ENCODE measurements around the gene DHRS4L2.
"Not testable (repeated sequence)": the region's sequence is repeated elsewhere in the genome, so short reads cannot be mapped to it uniquely, and the experiment has no call there.

DHRS4L2 gene

DNA sequence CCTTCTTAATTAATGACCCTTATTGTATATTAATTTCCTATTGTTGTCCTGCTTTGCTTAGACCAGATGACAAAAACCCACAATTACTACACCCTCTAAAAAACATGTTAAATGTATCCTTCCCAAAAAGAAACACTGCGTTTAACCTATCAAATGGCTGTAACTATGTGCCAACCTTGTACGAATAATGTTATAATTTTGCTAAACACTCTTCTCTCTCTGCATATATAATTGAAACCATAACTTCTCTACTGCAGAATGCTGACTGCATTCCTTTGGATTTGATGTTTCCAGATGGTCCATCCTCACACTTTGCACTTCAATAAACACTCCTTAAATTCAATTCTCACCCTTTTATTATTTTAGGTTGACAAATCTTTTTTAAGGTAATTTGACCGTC, 31.8 kb downstream of the DHRS4L2 start:
- DNase-seq: not testable (repeated sequence)

DNA sequence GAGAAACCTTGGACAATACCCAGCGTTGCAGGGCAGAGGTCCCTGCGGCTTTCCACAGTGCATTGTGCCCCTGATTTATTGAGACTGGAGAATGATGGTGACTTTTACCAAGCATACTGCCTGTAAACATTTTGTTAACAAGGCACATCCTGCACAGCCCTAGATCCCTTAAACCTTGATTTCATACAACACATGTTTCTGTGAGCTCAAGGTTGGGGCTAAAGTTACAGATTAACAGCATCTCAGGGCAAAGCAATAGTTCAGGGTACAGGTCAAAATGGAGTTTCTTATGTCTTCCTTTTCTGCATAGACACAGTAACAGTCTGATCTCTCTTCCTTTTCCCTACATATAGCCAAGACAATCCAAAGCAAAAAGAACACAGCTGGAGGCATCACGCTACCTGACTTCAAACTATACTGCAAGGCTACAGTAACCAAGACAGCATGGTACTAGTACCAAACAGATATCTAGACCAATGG, 36.2 kb downstream of the DHRS4L2 start:
- not testable (repeated sequence) for DNase-seq

DNA sequence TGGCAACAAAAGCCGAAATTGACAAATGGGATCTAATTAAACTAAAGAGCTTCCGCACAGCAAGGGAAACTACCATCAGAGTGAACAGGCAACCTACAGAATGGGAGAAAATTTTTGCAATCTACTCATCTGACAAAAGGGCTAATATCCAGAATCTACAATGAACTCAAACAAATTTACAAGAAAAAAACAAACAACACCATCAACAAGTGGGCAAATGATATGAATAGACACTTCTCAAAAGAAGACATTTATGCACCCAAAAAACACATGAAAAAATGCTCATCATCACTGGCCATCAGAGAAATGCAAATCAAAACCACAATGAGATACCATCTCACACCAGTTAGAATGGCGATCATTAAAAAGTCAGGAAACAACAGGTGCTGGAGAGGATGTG, 41.0 kb downstream of the DHRS4L2 start:
- DNase-seq: not testable (repeated sequence)

DNA sequence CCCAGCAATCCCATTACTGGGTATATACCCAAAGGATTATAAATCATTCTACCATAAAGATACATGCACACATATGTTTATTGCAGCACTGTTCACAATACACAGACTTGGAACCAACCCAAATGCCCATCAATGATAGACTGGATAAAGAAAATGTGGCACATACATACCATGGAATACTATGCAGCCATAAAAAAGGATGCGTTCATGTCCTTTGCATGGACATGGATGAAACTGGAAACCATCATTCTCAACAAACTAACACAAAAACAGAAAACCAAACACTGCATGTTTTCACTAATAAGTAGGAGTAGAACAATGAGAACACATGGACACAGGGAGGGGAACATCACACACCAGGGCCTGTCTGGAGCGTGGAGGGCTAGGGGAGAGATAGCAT, 42.6 kb downstream of the DHRS4L2 start:
- DNase-seq: not testable (repeated sequence)

DNA sequence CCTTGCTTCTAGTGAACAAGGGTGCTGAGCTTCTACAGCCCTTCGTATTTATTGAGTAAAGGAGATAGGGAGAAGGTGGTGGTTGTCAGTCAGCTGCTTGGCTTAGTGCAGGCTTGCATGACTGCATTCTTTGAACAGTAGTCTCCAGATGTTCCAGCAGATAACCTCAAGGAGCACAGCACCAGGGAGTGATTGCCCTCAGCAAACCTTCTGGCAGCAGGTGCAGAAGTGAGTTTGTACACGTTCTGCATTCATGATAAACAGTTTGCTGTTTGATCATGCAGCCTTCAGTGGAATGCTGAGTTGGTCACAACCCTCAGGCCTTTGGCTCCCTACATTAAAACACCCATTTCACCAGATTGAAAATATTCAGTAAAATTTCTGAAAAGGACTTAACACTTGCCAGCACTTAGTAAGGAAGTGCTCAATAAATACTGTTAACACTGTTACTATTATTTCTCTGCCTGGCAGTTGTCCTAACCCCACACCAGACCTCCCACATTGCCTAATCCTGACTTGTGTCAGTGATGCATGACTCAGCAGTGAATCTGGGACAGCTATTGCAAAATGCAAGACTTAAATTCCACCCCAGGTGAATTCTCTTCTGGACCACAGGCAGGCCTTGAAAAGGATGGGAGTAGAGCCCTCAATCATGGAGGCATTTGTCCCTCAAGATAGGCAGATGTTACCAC, 44.1 kb downstream of the DHRS4L2 start:
- DNase-seq: no peak

DNA sequence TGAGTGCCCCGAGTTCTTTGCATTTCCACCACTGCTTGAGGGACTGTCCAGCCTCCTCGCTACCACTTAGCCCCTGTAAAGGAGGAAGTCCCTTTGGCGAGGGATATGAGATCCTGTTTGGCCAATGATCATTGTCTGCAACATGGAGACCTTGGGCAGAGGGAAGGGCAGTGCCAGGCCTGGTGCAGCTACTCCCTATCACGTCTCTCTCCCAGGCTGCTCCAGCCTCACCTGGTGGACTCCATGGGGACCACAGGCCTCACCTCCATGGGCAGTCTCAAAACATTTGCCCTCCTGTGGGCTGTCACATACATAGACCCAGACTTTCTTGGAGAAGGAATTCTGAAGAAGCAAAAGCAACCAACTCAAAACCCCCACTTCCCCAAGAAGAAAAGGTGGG, 47.0 kb downstream of the DHRS4L2 start:
- not testable (repeated sequence) for DNase-seq

DNA sequence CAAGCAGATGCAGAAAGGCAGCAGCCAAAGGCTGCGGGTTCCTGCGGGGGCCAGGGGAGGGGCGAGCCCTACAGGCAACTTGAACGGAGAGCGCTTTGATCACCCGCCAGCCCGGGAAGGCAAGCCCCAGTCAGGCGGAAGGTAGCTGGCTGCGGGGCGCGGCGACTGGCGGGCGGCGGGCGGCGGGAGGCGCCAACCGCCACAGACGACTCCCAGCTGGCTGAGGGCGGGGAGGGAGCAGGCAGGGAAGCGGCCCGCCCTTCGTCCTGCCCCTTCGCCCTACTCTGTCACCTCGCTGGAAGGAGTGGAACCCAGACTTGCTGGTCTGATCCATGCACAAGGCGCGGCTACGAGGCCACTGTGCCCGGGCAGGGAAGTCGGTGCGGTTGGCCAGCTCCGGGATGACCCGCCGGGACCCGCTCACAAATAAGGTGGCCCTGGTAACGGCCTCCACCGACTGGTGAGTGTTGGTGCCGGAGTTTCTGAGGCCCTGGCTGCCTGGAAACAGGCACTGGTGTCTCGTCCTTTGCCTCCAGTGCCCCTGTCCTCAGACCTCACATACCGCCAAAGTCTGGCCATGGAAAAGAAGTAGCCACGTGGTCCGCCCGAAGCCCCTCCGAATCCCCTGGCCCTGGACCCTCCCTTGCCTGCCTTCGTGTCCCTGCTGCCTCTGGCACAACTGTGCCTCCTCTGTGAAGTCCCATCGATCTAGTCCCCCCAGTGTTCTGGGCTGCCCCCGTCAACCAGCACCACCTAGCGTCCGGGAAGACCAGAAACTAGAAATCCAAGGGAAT, 47.6 kb downstream of the DHRS4L2 start:
- peak; percentile 63 for DNase-seq

DNA sequence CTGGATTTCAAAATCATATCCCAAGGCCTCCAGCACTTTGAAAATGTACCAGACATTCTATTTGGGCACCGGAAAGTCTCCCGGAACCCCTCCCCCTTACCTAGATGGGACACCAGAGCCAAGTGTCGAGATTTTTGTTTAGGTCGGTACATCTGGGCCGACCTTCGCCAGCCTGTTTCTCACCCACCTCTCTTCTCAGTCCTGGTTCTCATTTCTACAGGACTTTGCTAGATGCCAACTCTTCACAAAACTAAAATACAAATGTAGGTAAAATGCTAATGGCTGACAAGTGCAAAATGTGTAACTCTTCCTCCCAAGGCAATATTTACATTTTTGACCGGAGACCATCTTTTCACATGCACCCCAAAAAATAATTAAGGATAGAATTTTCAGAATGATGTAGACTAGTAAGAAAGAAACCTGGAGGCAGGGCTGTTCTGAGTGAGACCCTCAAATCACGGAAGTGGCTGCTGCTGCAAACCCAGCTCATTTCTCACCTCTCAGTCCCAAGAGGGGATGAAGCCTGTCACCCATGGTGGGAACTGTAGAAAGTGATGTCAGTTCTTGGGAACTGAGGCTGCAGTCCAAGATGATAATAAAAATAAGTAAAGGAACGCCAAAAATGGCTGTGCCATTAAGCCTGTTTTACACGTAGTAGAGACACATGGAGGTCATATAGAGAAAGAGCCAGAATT, 48.4 kb downstream of the DHRS4L2 start:
- not testable (repeated sequence) for DNase-seq

DNA sequence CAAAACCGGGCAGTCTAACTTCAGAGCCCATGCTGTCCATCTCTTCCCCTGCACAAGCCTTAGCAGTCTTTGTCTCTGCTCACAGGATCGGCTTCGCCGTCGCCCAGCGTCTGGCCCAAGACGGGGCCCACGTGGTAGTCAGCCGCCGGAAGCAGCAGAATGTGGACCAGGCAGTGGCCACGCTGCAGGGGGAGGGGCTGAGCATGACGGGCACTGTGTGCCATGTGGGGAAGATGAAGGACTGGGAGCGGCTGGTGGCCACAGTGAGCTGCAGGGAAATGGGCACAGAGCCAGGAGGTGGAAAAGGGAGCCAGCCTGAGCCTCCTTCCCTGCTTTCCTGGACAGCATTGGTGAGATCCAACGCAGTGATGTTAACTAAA, 48.9 kb downstream of the DHRS4L2 start:
- no peak for DNase-seq

DNA sequence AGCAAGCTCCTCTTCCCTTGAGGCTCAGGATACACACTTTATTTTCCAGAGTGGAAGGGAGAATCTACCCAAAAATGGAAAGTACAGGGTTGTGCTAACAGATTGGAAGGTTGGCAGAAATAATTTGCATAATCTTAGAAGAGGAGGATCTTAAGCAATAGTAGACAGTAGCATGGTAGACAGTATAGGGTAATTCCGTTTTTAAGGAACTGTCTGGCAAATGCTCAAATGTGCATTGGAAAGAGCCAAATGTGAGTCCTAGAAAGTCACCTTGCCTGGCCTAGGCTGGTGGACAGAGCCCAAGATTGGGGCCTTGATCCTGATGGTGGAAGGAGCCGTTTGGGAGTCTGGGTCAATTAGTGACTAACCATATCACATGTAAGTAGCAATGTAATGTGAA, 50.0 kb downstream of the DHRS4L2 start:
- DNase-seq: no peak

DNA sequence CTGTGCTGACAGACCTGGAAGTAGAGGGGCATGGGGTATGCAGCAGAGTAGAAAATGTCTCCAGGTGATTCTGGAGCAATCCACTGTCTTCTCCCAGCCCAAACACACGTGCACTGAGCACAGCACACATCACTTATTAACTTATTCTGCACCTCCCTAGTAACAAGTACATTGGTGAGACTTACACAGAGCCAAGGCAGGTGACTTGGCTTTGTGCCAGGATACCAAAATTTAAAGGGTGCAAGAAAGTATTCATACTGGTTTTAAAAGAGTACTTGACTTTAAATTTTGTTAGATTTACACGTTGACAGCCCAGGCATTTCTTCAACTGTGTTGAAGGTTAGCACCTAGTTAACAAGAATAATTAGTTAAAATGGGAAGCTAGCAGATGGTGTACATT, 52.0 kb downstream of the DHRS4L2 start:
- DNase-seq: no peak

DNA sequence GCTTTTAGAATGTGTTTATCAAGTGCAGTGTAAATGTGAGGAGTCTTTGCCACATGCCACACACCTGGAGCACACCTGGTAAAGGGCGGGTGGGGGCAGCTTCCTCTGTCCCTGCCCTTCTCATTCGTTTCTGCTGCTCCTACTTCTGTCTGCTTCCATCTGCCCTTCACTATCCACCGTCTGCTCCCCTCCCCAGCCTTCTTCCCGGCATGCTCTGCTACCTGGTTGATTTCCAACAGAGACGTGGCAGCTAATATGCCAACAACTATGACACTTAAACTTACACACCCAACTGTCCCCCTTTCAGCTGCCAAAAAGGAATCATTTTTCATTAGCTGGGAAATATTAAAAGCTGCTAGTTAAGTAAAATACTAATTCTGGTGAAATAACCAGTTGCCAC, 54.0 kb downstream of the DHRS4L2 start:
- no peak for DNase-seq

DNA sequence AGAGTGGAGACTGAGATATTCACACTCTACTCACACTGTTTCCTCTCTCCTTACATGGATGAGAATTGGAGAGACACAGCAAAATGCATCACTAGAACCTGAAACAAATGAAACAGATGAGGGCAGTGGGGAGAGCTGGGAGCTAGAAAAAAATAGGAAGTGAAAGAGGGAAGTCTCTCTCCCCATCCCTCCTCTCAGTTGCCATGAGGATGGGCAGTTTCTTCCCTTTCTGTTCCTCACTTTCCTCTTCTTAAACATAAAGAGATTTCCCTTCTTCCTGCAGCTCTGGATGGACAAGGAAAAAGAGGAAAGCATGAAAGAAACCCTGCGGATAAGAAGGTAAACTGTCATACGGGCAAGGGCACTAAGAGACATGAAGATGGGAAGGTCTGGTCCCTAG, 60.3 kb downstream of the DHRS4L2 start:
- DNase-seq: not testable (repeated sequence)

DNA sequence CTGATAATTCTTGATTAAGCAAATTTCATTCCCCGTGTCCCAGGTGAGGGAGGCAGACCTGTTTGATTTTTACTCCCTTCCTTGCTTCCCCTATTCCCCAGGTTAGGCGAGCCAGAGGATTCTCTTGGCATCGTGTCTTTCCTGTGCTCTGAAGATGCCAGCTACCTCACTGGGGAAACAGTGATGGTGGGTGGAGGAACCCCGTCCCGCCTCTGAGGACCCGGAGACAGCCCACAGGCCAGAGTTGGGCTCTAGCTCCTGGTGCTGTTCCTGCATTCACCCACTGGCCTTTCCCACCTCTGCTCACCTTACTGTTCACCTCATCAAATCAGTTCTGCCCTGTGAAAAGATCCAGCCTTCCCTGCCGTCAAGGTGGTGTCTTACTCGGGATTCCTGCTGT, 62.0 kb downstream of the DHRS4L2 start:
- not testable (repeated sequence) for DNase-seq

DNA sequence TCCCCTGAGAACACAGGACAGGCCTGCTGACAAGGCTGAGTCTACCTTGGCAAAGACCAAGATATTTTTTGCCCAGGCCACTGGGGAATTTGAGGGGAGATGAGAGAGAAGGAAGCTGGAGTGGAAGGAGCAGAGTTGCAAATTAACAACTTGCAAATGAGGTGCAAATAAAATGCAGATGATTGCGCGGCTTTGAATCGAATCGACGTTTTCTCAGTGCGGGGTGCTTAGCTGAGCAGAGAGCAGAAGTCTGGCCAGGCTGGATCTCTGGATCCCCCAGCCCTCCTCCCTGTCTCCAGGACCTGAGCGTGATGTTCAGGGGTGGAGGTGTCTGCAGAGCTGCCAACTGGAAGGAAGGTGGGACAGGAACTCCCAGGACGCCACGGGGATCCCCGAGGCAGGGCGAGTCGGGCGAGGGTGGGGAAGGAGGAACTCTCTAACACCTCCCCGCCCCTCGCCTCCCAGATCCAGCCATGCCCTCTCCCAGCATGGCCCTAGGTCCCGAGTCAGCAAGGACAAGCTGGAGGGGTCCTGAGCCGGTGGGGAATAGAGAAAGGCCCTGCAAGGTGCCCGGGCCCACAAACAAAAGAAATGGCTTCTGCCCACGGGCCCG, 62.6 kb downstream of the DHRS4L2 start:
- DNase-seq: peak; percentile 11

DNA sequence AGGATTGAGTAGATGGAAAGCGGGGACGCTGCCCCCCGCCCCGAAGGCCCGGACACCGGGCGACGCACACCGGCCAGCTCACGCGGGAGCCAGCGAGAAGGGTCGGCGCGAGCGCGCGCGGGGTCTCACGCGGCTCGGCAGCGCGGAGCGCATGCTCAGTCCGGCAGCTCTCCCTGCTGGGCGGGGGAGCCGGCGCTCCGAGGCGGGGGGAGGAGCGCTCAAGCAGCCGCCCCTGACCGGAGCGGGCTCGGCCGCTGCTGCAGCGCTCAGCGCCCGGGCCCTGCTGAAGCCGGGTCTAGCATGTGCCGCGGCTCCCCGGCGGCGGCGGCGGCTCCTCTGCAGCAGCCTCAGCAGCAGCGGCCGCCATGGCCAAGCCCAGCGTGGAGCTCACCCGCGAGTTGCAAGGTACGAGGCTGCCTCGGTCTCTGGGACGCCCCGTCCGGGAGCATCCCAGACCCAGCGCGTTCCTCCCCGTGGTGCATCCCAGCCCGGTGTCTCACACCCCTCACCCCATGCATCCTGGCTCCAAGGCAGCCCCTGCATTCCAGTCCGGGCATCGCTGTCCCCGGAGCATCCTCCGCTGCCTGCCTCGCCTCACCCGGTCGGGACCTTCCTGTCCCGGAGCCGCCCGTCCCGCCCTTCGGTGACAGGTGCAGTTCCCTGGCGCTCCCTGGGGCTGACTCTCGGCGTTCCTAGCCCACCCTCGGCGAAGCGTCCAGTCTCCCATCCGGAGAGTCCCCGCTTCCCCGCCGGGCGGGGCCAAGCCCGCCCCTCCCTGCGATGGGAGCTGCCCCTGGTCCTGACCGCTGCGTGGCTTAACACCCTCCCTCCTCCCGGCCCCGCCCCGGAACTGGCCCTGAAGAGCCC, 63.3 kb downstream of the DHRS4L2 start, which contains the start of gene CARMIL3:
CARMIL3 (plus strand) TSS at position 221 of the 867 bp plus-strand sequence; CDS start at position 366, 145 bp downstream.
- DNase-seq: peak; percentile 65

DNA sequence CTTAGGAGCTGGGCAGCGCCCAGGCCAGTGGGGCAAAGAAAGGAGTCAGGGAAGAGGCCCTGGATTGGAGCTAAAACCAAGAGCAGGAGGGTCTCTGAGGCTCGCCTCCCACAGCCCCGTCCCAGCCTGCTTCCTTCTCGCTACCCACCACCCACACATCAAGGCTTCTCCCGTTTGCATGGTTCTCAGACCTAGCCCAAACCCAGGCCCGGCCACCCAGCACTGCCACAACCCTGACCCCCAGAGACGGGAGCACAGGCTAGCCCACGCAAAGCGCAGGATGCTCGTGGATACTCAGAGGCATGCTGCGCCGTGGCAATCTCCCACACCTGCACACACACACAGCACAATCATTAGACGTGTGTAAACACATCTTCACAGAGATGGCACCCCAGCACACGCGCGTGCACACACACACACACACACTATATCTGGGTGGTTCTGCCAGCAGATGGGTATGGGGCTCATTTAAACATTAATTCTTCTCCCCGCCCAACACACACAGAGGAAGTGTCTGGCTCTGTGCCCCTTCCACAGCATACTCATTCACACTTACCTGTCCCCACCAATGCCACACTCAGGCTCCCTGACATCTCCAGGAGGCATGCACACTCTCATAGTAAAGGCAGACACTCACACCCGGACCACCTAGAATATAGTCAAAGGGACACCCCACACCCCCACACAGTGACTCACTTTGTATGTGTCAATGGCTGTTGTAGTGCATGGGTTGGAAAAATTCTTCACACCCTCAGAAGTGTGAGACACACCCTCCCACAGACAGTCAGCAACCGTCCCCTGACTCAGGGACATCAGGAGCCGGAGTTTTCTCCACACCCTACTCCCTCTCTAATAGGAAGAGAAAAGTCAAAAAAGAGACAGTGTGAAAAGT, 64.2 kb downstream of the DHRS4L2 start:
- DNase-seq: peak; percentile 77

DNA sequence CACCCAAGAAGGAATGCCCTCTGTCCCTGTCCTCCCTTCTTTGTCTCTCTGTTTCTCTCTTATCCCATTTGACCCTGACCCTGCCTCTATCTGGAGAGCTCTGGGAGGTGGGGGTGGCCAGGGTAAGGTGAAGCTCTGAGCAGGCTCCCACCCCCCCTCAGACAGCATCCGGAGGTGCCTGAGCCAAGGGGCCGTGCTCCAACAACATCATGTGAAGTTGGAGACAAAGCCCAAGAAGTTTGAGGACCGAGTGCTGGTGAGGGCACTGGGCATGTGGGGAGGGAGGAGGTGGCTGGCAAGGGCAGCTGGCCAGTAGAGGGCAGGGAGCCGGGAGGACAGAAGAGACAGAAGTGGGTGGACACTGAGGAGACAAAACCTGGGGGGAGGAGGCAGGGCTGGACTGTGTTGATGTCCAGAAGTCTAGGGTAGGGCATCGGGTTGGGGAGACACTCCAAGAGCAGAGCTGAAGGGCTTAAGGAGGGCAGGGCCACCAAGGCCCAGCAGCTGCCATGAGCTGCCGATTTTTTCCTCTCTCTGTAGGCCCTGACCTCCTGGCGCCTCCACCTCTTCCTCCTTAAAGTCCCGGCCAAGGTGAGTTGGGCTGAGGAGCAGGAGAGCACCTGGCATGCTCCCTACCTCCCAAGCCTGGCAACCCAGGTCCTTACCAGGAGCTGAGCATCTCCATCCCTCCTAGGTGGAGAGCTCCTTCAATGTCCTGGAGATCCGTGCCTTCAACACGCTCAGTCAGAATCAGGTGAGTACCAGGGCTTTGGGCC, 65.0 kb downstream of the DHRS4L2 start:
- no peak for DNase-seq

DNA sequence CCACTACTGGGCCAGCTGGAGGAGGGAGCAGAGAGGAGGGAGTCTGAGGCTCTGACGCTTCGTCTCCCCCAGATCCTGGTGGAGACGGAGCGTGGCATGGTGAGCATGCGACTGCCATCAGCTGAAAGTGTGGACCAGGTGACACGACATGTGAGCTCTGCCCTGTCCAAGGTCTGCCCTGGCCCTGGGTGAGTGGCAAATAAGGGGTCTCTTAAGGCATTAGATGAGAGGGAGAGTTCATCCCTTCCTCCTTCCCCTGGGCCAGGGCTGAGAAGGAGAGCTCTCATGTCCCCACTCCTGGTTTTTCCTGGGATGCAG, 65.6 kb downstream of the DHRS4L2 start:
- no peak for DNase-seq

DNA sequence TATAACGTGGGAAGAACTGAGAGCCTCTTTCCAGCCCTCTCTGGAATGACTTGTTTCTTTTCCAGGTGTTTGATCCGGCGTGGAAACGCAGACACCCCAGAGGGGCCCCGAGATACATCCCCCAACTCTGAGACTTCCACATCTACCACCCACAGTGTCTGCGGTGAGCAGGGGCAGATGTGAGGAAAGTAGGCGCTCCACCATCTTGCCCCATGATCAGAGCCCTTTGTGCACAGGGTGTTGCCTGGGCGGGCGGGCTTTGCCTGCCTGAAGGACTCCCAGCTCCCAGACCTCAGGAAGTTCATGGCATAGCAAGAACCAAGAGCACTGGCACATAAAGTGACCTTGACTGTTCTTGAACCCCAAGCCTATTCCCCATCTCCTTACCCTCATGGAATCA, 65.9 kb downstream of the DHRS4L2 start:
- DNase-seq: no peak
